PC-9 (cell line): ENCODE data around the gene PSRC1.

Experiments used
- EZH2 ChIP-seq: fragments of 200-600 bp; sonication (generic); IDR thresholded peaks from 2 replicates; pipeline ENCODE4 v1.8.0; 2017; ENCODE audit warnings: antibody characterized with exemption, low read depth
- TF ChIP-seq, protein P1 (sequence below): fragments of 200-600 bp; sonication (generic); conservative IDR thresholded peaks from 2 replicates; pipeline ENCODE4 v1.6.1; 2017; ENCODE audit warnings: mixed run types, antibody characterized with exemption, mild to moderate bottlenecking, moderate library complexity

DNA sequence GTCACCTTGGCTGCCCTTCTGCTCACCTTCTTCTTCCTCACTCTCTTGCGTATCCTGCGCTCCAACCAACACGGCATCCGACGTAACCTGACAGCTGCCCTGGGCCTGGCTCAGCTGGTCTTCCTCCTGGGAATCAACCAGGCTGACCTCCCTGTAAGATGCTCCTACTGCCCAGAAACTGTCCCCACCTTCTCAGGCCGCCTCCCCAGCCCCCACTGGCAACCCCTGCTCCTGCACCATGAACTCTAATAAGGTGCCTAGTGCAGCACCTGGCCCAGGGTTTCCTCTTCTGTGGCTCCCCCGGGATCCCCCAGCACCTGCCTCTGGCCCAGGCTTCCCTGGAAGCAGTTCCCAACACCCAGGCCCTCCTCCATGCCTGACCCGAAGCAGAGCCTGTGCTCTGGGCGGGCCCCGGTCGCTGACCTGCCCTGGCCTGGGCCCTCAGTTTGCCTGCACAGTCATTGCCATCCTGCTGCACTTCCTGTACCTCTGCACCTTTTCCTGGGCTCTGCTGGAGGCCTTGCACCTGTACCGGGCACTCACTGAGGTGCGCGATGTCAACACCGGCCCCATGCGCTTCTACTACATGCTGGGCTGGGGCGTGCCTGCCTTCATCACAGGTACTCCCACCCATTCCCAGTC, 12.8 kb downstream of the PSRC1 start:
- TF ChIP-seq, protein P1, sequence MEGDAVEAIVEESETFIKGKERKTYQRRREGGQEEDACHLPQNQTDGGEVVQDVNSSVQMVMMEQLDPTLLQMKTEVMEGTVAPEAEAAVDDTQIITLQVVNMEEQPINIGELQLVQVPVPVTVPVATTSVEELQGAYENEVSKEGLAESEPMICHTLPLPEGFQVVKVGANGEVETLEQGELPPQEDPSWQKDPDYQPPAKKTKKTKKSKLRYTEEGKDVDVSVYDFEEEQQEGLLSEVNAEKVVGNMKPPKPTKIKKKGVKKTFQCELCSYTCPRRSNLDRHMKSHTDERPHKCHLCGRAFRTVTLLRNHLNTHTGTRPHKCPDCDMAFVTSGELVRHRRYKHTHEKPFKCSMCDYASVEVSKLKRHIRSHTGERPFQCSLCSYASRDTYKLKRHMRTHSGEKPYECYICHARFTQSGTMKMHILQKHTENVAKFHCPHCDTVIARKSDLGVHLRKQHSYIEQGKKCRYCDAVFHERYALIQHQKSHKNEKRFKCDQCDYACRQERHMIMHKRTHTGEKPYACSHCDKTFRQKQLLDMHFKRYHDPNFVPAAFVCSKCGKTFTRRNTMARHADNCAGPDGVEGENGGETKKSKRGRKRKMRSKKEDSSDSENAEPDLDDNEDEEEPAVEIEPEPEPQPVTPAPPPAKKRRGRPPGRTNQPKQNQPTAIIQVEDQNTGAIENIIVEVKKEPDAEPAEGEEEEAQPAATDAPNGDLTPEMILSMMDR = no peak
- no peak for TF ChIP-seq EZH2
